Heart right ventricle (tissue), 16 donors: ENCODE data around the gene IL1RAPL2. TPM values are rescaled to one million over a fixed set of nuclear protein-coding genes. Genes with fewer than 3 reads are reported as not detected.

ENCODE experiments used
- ATAC-seq, 8 donors: fragments of 200-7000 bp; cut with Tn5 transposase; one replicate each; pipeline ENCODE4 v1.9.1; 2020; ENCODE audit warnings: mild to moderate bottlenecking in 8 of 8, moderate library complexity in 8 of 8, moderate number of reproducible peaks in 1 of 8
- DNase-seq, 2 donors: peaks; one replicate each; pipeline ENCODE4 v3.0.0-alpha.2; 2020
- H3K27ac ChIP-seq, 10 donors: fragments of 200-600 bp; sonication (generic) in 2 of 10; one replicate each; pipeline versions ENCODE4 v1.5.0 to v1.8.0; 2020 to 2022; ENCODE audit warnings: mild to moderate bottlenecking in 3 of 10
- H3K27me3 ChIP-seq, 7 donors: fragments of 200-600 bp; one replicate each; pipeline ENCODE4 v1.8.0; 2021 to 2022; ENCODE audit warnings: mild to moderate bottlenecking in 2 of 7
- H3K36me3 ChIP-seq, 9 donors: fragments of 200-600 bp; sonication (generic) in 1 of 9; one replicate each; pipeline versions ENCODE4 v1.5.0 to v1.8.0; 2020 to 2022; ENCODE audit warnings: mild to moderate bottlenecking in 2 of 9
- H3K4me1 ChIP-seq, 9 donors: fragments of 200-600 bp; sonication (generic) in 1 of 9; one replicate each; pipeline versions ENCODE4 v1.5.0 to v1.8.0; 2020 to 2022; ENCODE audit warnings: mild to moderate bottlenecking in 4 of 9
- H3K4me3 ChIP-seq, 10 donors: fragments of 200-600 bp; sonication (generic) in 2 of 10; one replicate each; pipeline versions ENCODE4 v1.5.0 to v1.8.0; 2020 to 2022; ENCODE audit warnings: mild to moderate bottlenecking in 7 of 10, moderate library complexity in 2 of 10
- H3K9me3 ChIP-seq, 11 donors: fragments of 200-600 bp in 10 of 11; sonication (generic) in 2 of 11; one replicate each; pipeline versions ENCODE4 v1.5.0 to v1.8.0; 2013 to 2022; ENCODE audit warnings: mild to moderate bottlenecking in 2 of 11, control low read depth in 1 of 11, moderate library complexity in 1 of 11
- CTCF ChIP-seq, 9 donors: fragments of 200-600 bp; sonication (generic) in 2 of 9; IDR thresholded peaks; one replicate each; pipeline versions ENCODE4 v1.5.0 to v1.8.0; 2021 to 2022; ENCODE audit warnings: antibody characterized with exemption in 9 of 9, mild to moderate bottlenecking in 5 of 9, moderate library complexity in 1 of 9
- WGBS, 2 donors: extraction: QIAGEN DNeasy Blood & Tissue Kit; methylation state at CpG; one replicate each; pipeline ENCODE4 v1.1.7; 2013; ENCODE audit warnings: inconsistent platforms in 1 of 2; 5-methylcytosine and 5-hydroxymethylcytosine counted together
- intact Hi-C, 10 donors: fragments of 100-400 bp; cut with DNase I; formaldehyde crosslinking; loops; one replicate each; pipeline versions ENCODE4 v1.11.1 to v1.14.2; 2022
- polyA plus RNA-seq, 2 donors: library from polyadenylated mRNA; stranded (reverse); fragments of 200-250 nt; gene quantifications; one replicate each; pipeline ENCODE4 v1.2.3, GENCODE V29; 2013
- total RNA-seq, 10 donors: library from RNA; stranded (reverse); fragmentation: NEBNext Ultra II Directional in 3 of 10; extraction: Animal tissue kit (Norgen Biotek cat#: 25700) in 3 of 10; gene quantifications; one replicate each; pipeline versions ENCODE4 v1.2.1 to v1.2.4, GENCODE V29; 2021 to 2023
- donor health status: Arrhythmogenic right ventricular cardiomyopathy.
- donor health status: ischemic (EF 13 %, LVEDD 7.1; RV severe dilation, severe dysfunction).
- donor health status: healthy with polysubstance abuse.
- donor health status: DM: no; HTN: yes; CAD: no.
- donor health status: DM: no; HTN: no; CAD: no.
- donor health status: ischemic (EF 25% LVEDD 6.9; RV normal size, moderate dysfunction).
- donor health status: ischemic (EF 25% LVEDD 5.7; RV mildly dilated, moderate dysfunction).
- donor health status: healthy.
- donor health status: DM: yes; HTN: yes; CAD: no.
- donor health status: Ischemic cardiomyopathy.
- donor health status: ischemic (EF 35%, LVEDD 5.7; RV mildly dilated, moderate dysfunction).
- donor health status: nonischemic (EF 11% LVEDD 7.7; RV severe dilation, severe dysfunction).
- donor health status: DM: yes; HTN: yes; CAD: no.
- donor health status: PGD.
- donor health status: ischemic (EF 29% LVEDD 5.4; RV normal size, mild dysfunction).
- donor health status: nonischemic (EF 23%, LVEDD 6.1; RV moderate dilation, normal function).

Gene IL1RAPL2
- total and polyA plus RNA-seq, 12 donors, result 0.01 TPM; not detected in 11

- Histone ChIP-seq H3K36me3 (no peaks in the 10 kb centered on the region), H3K9me3 (no peaks in the 10 kb centered on the region), H3K4me1 (no peaks in the 10 kb centered on the region), H3K4me3 (no peak overlapping the region), H3K27ac (no peak overlapping the region), H3K27me3 (peaks cover 0 to 15% (median 0%) of the 10 kb centered on the region in 7 donors)
- no peak for TF ChIP-seq CTCF (IDR thresholded peaks at IDR 0.05)
- WGBS, 2 donors, result 74 to 76% methylated on average over 3 of the region's 3 CpGs
- no peak for DNase-seq
- intact Hi-C loops, result no loop called here
- no peak for ATAC-seq
Measured at GRCh38 chrX:105211066-105211575, 645.1 kb downstream of the IL1RAPL2 start.

- Histone ChIP-seq H3K4me3 (no peak overlapping the region), H3K27me3 (peaks cover 0 to 8% (median 0%) of the 10 kb centered on the region in 7 donors), H3K36me3 (no peaks in the 10 kb centered on the region), H3K9me3 (peaks cover 0 to 9% (median 0%) of the 10 kb centered on the region in 11 donors), H3K27ac (no peak overlapping the region), H3K4me1 (no peaks in the 10 kb centered on the region)
- no peak for TF ChIP-seq CTCF (IDR thresholded peaks at IDR 0.05)
- intact Hi-C loops, result no loop called here
- no peak for ATAC-seq
- 93 to 94% methylated on average over 25 of the region's 26 CpGs for WGBS, 2 donors
- DNase-seq, result no peak
Measured at GRCh38 chrX:105219454-105220401, 653.7 kb downstream of the IL1RAPL2 start.

GRCh38 chrX:105220636-105221035, 654.6 kb downstream of the IL1RAPL2 start, which contains the start of gene TEX13A:
TEX13A (minus strand) TSS chrX:105220694; CDS start chrX:105220397, 297 bp downstream.
- Histone ChIP-seq H3K4me1 (no peaks in the 10 kb centered on the region), H3K9me3 (peaks cover 0 to 9% (median 0%) of the 10 kb centered on the region in 11 donors), H3K4me3 (no peak within 1 kb of the TSS), H3K36me3 (no peaks in the 10 kb centered on the region), H3K27me3 (peaks cover 0 to 8% (median 0%) of the 10 kb centered on the region in 7 donors), H3K27ac (no peak within 1 kb of the TSS)
- ATAC-seq (no peak), DNase-seq (no peak)
- TF ChIP-seq CTCF (IDR thresholded peaks at IDR 0.05), result no peak
- WGBS, 2 donors, result 85 to 89% methylated on average over 7 of the region's 7 CpGs
- intact Hi-C loops, result no loop called here

GRCh38 chrX:105221374-105221773, 655.4 kb downstream of the IL1RAPL2 start:
- DNase-seq (no peak), ATAC-seq (no peak)
- peaks cover 0 to 14% (median 0%) of the 10 kb centered on the region in 7 donors for H3K27me3 ChIP-seq
- H3K4me1 ChIP-seq, result no peaks in the 10 kb centered on the region
- no peak for TF ChIP-seq CTCF (IDR thresholded peaks at IDR 0.05)
- no peak overlapping the region for H3K27ac ChIP-seq
- 75 to 86% methylated on average over 3 of the region's 3 CpGs for WGBS, 2 donors
- intact Hi-C loops, result no loop called here
- no peak overlapping the region for H3K4me3 ChIP-seq
- no peaks in the 10 kb centered on the region for H3K36me3 ChIP-seq
- H3K9me3 ChIP-seq, result peaks cover 0 to 9% (median 0%) of the 10 kb centered on the region in 11 donors
